ENCODE measurements around the gene CAMK1D.
A peak's percentile ranks its signal among the peaks of the same experiment; 100 is the strongest.

Gene CAMK1D

DNA sequence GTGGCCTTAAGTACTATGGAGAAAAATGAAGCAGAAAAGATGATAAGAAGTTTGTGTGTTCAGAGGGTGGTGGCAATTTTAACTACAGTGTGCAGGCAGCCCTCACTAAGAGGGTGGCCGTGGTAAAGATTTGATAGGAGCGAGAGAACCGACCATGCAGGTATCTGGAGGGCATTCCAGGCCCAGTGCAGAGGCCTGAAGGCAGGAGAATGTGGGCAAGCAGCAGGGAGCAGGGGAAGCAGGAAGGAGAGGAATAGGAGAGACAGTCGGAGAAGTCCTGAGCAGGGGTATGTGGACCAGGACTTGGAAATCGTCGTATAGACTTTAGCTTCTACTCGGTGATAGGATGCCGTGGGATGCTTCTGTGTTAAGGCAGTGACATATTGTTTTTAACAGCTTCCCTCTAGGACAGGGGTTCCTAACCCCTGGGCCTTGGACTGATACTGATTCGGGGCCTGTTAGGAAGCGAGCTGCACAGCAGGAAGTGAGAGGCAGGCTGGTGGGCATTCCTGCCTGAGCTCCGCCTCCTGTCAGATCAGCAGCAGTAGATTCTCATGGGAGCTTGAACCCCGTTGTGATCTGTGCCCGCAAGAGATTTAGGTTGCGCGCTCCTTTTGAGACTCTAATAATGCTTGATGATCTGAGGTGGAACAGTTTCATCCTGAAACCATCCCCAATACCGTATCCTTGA is 425.0 kb downstream of the CAMK1D start:
- no peak for DNase-seq

DNA sequence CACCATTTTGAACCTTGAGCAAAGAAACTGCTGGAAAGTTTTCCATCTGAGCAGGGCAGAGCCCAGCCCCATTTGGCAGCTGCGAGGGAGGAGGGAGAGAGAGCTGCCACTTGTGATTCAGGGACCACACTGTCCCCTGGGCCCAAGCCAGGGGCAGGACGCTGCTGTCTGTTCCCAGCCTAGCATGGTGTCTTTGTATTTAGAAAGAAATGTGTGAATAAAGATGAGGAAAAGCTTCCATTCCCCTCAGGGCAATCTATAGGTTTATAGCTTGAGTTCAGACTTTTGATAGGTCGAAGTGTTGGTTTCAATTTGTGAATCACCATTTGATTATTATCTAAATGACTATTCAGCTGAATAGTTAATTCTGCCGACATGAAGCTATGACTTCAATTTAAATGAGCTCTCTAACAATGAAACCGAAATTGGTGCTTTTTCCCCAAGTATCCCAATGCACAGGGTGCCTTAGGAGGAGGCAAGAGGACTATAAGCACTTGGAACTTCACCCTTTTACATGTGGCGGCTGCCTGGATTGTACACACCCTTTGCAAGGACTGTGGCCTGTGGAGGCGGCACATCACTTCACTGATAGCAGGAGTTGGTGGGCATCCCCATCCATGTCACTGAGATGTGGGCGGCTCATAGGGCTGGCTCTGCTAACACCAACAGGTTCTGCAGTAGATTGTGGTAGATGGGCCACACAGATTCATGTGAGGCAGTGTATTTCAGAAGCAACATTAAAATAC is 428.7 kb downstream of the CAMK1D start:
- no peak for DNase-seq

DNA sequence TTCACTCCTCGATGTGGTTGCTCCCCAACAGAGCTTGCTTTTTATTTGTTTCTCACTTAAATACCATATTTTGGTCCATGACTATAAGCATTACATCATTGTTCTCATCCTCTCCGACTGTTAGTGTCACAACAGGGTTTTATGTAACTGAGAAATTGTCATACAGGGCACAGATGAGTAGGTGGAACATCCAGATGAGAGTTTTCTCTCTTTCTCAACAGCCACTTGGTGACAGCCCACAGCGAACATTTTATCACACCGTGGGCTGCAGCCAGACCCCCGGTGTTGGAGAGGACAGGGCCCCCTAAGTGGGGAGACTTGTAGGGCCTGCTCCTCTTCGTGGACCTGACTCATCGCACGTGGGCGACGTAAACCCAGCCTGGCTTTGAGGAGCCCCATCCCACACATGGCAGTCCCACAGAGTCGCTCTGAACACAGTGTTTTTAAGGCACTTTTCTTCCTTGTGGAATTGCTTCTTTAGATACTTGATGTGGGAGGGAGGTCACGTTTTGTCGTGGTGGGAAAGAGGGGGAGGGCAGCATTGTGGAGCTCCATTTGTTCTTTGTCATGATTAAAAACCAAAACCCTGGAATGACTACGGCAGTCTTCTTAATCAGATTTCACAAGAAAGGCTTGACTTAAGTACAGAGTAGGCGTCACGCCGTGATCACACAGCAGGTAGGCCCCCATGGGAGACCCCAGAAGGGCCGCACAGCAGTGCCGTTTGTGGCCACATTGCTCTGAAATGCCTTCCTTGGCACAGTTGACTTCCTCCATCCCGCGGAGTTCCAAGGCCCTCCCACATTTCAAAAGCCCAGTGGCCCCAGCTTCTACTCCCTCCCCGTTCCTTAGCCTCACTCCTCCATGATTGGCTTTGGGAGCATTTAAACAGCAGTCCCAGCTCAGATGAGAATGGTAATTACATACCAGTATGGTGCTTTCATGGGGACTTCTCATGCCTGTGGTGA is 431.6 kb downstream of the CAMK1D start:
- no peak for DNase-seq

DNA sequence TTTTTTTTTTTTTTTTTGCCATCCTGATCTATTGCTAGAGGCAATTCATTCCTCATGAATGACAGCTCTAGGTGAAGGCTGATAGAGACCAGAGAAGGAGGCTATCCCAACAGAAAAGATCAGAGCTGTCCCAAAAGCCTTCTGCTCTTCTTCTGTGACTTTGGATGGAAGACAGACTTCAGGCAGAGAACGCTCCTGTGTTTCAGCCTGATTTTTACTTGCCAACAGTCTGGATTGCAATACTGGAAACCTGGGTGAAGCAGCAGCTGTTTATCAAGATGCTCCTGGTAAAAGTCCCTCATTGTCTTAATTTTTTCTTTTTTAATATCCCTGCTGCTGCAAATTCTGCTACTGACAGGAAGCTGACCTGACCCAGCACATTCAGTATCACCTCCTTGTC is 432.6 kb downstream of the CAMK1D start:
- no peak for DNase-seq

DNA sequence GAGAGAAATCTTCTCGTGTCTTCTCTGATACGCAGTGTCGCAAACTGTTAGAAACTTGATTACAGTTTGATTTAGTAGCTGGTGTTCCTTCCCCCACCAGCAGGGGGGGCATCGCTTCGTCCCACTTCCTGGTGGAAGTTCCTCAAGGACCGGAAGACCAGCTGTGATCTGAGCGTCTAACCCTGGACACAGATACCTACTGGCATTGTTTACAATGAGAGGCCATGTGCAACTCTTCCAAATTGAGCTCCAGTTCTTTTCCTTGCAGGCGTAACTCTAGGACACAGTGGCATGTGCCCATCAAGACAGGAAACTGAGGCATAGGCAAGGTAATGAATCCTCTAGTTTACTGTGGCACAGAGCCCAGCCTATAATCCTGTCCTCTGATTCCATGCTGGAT is 433.2 kb downstream of the CAMK1D start:
- peak; percentile 56 for DNase-seq

DNA sequence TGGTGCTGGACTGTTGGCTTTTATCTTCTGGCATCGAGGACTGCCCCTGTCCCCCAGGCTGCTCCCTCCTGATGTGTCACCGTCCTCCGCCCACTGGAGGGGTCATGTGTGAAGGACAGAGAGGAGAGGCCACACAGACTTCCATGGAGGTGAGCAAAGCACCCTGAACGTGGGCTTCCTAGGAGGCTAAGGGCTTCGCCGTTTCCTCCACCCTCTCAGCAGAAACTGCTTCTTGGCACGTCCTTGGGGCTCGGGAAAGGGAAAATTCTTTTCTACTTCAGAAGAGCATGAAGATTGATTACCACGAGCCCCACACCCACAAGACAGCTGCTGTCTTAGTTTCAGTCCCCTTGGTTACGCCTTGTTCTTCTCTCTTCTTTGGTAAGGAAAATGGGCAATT is 433.9 kb downstream of the CAMK1D start:
- DNase-seq = no peak

DNA sequence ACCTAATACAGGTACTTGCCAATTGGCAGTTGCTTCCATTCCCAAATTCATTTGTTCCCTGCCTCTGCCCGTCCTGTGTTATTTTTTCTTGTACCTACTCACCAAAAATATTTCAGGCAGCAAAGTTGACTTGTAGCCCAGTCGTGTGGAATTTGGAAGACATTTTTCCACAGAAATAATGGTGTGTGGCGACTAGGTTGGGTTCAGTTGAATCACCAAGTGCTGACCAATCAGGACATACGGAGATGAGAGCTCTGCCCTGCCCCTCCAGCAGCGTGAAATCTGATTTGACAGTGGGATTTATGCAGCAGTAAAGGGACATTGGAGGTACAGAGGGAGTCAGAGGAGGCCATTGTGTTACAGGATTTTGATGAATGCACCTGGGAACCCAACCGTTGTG is 435.3 kb downstream of the CAMK1D start:
- DNase-seq = no peak

DNA sequence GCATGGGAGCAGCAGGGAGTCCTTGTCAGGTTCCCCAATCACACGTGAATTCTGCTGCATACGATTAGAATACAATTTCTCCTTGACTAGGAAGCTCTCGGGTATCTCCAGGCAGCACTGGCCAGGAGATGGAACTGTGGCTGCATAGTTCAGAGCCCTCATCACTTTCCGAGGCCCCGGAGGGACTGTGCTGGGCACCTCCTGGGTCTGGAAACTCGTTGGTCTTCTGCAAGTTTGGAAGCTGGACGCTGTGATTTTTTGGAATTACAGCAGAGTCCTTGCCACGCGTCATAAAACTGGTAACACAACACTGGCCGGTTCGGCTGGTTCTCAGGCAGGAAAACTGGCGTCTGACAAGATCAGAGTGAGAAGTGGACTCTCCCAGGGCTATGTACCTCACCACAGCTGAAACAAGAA is 436.1 kb downstream of the CAMK1D start:
- DNase-seq = no peak

DNA sequence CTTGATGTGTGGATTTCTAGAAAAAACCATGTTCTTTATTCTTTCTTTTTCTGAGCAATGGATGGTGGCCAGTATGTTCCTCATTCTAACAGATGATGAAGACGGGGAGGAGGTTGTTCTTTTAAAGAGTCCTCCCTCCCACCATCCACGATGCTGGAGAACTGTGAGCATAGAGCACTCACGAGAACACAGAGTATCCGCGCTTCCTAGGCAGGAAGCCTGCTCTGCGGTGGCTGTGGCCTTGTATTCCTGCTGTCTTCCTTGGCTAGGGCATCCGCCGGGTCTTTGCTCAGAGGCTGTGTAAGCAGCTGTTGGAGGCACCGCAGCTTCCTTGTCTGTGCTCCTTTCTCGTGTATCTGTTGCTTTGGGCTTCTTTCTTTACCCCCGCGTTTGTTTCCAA is 437.9 kb downstream of the CAMK1D start:
- no peak for DNase-seq

DNA sequence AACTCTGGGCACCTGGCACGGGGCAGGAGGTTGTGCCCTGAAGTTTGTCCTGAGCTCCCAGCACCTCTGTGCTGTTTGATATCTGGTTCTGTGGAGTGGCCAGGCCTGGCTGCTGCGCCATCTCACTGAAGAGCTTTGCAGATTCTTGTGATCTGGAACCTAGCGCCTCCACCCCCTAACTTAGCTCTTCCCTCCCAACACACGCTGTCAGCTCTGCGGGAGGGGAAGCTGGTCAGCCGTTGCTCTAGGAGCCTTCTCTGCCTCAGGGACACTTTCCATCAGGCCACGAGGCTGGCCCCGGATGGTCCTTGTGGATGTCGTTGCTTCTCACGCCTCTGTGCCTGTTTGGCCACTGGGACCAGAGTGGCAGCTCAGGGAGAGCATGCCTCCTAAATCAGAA is 438.9 kb downstream of the CAMK1D start:
- DNase-seq = no peak

DNA sequence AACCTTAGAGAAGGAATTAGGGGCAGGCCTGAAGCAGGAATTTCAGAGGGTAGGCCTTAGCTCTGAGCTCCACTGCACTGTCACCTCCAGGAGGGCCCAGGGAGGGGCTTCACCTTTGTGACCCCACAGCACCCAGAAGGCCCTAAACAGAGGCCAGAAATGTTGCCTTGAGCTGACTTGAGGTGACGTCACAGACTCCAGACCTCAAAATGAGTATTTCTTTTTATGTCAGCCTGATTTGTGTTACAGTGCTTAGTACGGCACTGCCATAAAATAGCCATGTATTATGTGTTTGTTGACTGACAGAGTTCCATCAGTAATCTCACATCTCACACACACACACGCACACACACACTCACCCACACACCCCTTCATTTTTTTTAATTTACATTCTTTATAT is 440.9 kb downstream of the CAMK1D start:
- no peak for DNase-seq

DNA sequence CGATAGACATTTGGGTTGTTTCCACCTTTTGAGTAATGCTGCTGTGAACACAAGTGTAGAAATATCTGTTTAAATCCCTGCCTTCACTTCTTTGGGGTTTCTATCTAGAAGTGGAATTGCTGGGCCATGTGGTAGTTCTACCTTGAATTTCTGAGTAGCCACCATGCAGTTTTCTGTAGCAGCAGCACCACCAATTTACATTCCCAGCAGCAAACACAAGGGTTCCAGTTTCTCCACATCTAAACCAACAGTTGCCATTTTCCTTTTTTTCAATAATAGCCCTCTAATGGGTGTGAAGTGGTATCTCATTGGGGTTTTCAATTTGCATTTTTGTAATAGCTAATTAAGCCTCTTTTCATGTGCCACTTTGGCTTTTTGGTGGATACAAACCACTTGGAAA is 442.4 kb downstream of the CAMK1D start:
- DNase-seq = no peak

DNA sequence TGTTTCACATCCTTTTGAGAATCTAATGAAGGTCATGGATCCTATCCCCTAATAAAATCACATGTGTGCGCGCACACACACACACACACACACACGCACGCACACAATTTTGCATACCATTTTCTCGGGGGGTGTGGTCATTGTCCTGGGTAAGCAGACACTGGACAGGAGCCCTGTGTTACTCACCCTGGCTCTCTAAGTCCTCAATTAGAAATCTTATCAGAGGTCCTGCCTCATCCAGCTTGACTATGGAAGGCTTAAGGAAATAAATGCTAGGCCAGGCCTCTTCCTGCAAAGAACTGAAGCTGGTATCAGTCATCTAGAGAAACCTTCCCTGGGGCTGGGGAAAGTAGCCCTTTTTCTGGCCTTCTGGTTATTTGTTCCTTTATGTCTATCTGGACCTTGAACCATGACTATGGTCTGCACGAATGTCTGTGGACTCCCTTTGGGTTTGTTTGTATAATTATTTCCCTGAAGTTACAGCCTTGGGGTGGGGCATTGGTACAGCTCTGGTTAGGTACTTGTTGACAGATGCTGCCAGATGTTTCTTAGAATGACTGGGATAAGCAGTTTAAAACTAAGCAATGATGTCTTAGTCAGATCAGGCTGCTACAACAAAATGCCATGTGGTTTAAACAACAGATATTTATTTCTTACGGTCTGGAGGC is 443.7 kb downstream of the CAMK1D start:
- no peak for DNase-seq

DNA sequence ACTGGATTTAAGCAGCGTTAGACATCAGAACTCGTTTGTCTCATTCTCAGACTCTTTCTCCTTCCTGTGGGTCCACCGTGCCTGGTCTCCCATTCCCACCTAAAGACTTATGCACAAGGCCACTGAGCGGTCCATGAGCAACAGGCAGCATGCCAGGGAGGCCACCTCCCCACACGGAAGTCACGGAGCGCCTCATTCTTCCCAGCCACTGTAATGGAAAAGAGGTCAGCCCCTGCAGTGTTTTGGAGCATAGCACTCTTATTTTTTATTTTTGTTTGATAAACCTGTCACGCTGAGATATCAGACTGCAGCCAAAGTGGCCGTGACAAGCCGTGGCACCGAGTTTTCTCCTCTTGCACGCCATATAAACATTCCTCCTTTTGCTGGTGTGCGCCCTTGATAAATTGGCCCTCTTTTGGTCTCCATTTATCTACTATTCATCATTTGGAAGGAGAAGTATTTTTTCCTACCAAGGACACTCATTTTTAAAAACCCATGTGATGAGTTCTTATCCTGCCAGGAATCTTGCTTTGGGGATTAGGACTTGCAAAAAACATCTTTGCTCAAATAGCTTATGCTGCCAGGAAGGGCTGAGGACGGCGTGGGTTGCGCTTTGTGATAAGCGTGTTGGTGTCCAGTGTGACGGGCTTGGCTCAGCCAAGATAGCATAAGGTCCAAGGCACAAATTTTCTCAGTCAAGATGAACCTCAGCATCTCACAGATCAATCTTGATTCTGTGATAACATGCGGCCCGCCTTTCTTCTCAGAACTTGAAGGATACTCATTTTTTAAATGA is 446.2 kb downstream of the CAMK1D start:
- DNase-seq = no peak

DNA sequence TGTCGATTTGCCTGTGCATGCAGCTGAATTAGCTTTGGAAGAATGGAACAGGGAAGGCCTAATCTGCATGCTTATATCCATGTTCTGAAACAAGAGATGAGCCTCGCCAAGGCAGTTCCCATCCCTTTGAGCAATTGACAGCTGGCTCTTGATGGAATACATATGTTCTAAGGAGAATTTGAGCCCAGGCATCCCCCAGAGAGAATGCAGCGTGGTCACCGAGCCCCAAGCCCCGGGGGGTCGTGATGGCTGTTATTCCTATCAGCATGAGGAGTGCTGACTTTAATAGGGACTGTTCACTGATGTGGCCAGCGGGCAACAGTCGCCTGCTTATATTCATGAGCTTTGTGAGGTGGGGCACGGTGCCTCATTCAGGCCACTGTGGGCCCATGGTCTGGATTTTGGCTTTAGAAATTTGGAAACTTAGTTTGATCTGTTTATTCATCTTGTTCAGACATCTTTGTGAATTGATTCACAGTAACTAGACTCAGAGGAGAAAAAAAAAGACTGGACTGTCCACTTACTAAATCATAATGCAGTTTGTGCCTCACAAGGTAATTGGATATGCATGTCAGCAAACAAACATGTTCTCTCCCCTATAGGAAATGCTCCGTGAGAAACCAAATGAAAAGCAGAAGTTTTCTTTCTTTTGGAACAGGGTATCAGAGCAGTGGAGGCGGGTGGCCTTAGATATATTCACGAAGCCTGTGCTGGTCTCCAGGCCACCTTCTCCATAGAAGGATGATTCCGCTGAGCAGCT is 447.2 kb downstream of the CAMK1D start:
- peak; percentile 88 for DNase-seq

DNA sequence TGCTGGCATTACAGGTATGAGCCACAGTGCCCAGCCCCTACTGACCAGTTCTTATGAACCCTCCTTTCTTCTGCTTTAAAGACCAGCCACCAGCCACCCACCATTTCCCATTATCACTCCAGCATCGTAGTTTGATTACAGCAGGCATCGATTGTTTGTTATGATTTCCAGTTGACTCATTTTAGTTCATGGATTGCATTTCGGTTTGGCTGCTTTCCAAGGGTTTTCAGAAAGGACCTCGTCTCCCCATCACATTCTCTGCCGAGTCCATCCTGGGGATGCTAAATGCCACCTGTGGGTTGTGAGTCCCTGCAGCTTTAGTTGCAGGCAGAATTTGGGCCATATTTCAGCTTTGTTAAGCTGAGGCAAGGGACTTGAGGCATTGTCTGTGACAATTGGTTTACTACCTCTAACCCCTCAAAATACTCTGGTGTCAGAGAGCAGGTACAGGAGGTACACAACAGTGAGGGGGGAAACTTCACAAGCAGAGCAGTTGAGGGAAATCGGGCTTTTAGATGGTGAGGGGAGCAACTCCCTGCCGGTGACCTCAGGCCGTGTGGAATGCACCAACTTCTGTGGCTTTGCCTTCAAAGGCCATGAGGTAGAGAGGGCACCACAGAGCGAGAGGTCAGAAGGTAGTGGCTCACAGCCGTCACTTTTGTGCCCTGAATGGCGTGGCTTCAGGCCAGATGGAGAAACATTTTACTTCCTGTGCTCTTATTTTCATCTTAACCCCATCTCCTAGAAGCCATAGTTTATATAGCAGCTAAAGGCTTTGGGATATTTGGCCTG is 448.3 kb downstream of the CAMK1D start:
- DNase-seq = peak; percentile 61

DNA sequence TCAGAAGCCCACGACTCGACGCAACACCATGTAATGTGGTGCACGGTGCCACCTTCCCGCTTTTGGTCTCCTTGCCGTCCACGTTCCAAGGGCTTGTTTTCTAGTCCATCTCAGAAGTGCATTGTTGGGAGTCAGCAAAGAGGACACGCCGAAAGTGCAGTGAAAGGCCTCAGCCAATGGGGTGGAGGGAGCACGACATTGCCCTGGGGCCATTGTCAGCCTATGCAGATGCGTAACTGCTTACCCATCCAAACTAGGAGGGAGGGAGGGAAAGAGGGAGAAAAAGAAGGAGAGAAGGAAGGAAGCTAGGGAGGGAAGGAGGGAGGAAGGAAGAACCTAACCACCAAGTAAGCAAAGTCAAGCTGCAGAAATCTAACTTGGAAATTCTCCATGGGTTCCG is 449.8 kb downstream of the CAMK1D start:
- no peak for DNase-seq

DNA sequence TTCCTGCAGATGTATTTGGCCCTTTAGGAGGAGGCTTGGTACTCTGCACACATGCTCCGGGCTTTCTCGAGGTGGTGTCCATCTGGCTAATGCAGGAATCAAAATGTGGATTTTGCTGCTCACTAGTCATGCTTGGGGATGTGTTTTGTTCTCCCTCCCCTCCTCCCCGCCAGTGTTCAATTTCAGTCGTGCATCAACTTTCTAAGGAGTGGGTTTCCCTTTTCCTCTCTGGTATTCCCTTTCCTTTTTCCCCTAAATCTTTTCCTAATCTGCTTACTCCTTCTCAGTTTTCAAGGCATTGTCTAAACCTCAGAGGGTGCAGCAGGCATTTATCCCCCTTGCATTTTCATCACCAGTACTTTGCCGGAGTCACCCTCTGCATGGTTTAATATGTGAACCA is 450.4 kb downstream of the CAMK1D start:
- no peak for DNase-seq

DNA sequence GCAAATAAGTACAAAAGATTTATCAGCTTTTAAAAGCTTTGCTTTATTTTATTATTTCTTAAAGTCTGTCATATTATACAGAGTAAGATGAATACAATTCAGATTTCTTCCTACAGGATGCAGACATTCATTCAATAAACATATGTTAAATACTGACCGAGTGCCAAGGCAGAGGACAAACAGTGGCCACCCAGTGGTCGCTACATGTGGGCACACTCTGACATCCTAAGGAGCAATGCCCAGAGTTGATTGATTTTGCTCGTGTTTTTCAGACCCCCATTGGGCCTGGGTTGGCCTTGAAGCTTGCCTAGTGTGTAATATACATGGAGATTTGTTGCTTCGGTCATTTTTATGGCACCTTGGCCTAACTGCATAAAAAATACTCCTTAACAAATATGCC is 451.0 kb downstream of the CAMK1D start:
- no peak for DNase-seq
